Measurements from ENCODE around the gene PIP4K2C.
"Not testable (repeated sequence)": the region's sequence is repeated elsewhere in the genome, so short reads cannot be mapped to it uniquely, and the experiment has no call there.

- not testable (repeated sequence) for TF ChIP-seq POLR2A, POLR2AphosphoS5 (IDR thresholded peaks at IDR 0.05; ENCODE audit: low read depth, low read length)
These were observed 27.4 kb downstream of the PIP4K2C start for GRCh38 chr12:57618431-57618830.

All from GM12892 (cell line).